ENCODE data around the gene KHNYN. TPM values are rescaled to one million over a fixed set of nuclear protein-coding genes. Genes with fewer than 3 reads are reported as not detected.

KHNYN gene
- total RNA-seq, 1 experiment from 2014 or later: 53.4 TPM

DNA sequence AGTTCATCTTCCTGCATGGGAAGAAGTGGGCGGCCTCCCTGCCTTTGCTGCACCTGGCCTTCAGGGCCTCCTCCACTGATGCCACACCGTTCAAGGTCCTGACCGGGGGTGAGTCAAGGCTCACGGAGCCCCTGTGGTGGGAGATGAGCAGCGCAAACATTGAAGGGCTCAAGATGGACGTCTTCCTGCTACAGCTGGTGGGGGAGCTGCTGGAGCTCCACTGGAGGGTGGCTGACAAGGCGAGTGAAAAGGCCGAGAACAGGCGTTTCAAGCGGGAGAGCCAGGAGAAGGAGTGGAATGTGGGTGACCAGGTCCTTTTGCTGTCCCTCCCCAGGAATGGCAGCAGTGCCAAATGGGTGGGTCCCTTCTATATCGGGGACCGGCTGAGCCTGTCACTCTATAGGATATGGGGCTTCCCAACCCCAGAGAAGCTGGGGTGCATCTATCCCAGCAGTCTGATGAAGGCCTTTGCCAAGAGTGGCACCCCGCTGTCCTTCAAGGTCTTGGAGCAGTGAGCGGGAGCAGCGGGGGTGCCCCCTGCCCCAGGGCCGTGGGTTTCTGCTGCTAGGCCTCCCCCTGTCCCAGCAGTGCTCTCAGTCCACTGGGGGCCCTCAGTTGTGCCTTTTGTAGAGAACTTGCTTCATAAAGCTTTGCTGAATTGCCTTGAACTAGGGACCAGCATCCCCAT, 12.7 kb upstream of the KHNYN start:
- intact Hi-C loops (cut with micrococcal nuclease; ENCODE audit: unreplicated experiment): no loop called here
- no TSS peak for BruUV-seq (replicated peaks)
- no peak overlapping the region for H3K27ac ChIP-seq
- ChIA-PET CTCF (interaction anchor here (0.6 kb wide), 1 partner anchor 935 kb away, joined by 6 read pairs; no protein-coding TSS in a partner anchor), POLR2A (ENCODE audit: unreplicated experiment) (no interaction called here)
- no peak for DNase-seq
- H3K4me2 ChIP-seq: no peak overlapping the region
- no peaks in the 10 kb centered on the region for H3K79me2 ChIP-seq (ENCODE audit: low read depth)
- H4K20me1 ChIP-seq (ENCODE audit: insufficient read depth): no peaks in the 10 kb centered on the region
- H3K4me3 ChIP-seq: no peak overlapping the region
- H3K36me3 ChIP-seq (ENCODE audit: low read depth): no peaks in the 10 kb centered on the region
- H3K4me1 ChIP-seq (replicated peaks; ENCODE audit: insufficient read depth): no peaks in the 10 kb centered on the region
- no peaks in the 10 kb centered on the region for H3K9me2 ChIP-seq (ENCODE audit: insufficient read depth)
- H3K27me3 ChIP-seq (ENCODE audit: insufficient read depth, low read depth): no peaks in the 10 kb centered on the region
- no peak overlapping the region for H2AFZ ChIP-seq
- no peaks in the 10 kb centered on the region for H3F3A ChIP-seq (ENCODE audit: insufficient read depth, low read depth)
- no peaks in the 10 kb centered on the region for H3K9me3 ChIP-seq (ENCODE audit: insufficient read depth, low read depth)
- TF ChIP-seq, protein P1, sequence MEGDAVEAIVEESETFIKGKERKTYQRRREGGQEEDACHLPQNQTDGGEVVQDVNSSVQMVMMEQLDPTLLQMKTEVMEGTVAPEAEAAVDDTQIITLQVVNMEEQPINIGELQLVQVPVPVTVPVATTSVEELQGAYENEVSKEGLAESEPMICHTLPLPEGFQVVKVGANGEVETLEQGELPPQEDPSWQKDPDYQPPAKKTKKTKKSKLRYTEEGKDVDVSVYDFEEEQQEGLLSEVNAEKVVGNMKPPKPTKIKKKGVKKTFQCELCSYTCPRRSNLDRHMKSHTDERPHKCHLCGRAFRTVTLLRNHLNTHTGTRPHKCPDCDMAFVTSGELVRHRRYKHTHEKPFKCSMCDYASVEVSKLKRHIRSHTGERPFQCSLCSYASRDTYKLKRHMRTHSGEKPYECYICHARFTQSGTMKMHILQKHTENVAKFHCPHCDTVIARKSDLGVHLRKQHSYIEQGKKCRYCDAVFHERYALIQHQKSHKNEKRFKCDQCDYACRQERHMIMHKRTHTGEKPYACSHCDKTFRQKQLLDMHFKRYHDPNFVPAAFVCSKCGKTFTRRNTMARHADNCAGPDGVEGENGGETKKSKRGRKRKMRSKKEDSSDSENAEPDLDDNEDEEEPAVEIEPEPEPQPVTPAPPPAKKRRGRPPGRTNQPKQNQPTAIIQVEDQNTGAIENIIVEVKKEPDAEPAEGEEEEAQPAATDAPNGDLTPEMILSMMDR (conservative IDR thresholded peaks at IDR 0.05): no peak
- TF ChIP-seq EZH2 (IDR thresholded peaks at IDR 0.05; ENCODE audit: low read depth): no peak

DNA sequence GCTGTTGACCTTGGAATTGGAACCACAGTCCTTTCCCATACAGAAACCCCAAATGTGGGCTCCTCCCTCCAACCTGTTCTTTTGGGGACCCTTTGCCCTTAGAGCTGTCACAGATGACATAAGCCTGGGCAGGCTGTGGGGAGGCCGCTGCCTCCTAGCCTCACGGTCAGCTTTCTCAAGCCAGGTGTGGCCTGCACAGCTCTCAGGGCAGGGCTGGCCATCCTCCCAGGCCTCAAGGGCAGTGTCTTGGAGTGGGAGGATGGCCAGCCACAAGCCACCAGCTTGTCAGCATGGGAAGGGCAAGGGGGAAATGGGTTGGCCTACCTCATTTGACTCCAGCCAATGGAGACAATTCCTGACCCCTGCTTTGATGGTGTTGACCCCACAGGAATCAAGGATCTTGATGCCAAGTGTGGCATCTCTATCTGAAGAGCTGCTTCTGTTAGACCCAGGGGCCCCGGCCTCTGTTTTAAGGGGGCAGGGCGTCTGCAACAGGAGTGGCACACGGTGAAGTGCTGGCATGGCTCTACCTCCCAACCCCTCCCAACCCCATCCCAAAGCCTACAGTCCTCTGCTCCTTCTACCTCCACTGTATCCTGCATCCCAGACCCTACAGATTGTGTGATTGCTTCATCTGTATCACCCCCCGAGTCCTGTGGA, 11.8 kb upstream of the KHNYN start:
- H3K79me2 ChIP-seq (ENCODE audit: low read depth): no peaks in the 10 kb centered on the region
- no peaks in the 10 kb centered on the region; the same call in 1 of the 2 replicates for H3K4me1 ChIP-seq (replicated peaks; ENCODE audit: insufficient read depth)
- no peaks in the 10 kb centered on the region for H4K20me1 ChIP-seq (ENCODE audit: insufficient read depth)
- H3K9me2 ChIP-seq (ENCODE audit: insufficient read depth): no peaks in the 10 kb centered on the region
- CTCF ChIA-PET: interaction anchor here (0.6 to 1.3 kb wide), 2 partner anchors 14 to 934 kb away, joined by 3 to 6 read pairs; no protein-coding TSS in a partner anchor
- no peak overlapping the region for H2AFZ ChIP-seq
- DNase-seq: no peak
- intact Hi-C loops (cut with micrococcal nuclease; ENCODE audit: unreplicated experiment): no loop called here
- H3K27me3 ChIP-seq (ENCODE audit: insufficient read depth, low read depth): no peaks in the 10 kb centered on the region
- H3K4me2 ChIP-seq: no peak overlapping the region
- no peaks in the 10 kb centered on the region for H3F3A ChIP-seq (ENCODE audit: insufficient read depth, low read depth)
- no peak overlapping the region for H3K4me3 ChIP-seq
- no peaks in the 10 kb centered on the region for H3K9me3 ChIP-seq (ENCODE audit: insufficient read depth, low read depth)
- no peak for TF ChIP-seq EZH2 (IDR thresholded peaks at IDR 0.05; ENCODE audit: low read depth)
- TF ChIP-seq, protein P1 (conservative IDR thresholded peaks at IDR 0.05): no peak
- H3K36me3 ChIP-seq (ENCODE audit: low read depth): no peaks in the 10 kb centered on the region
- no TSS peak for BruUV-seq (replicated peaks)
- H3K27ac ChIP-seq: no peak overlapping the region
- POLR2A ChIA-PET (ENCODE audit: unreplicated experiment): no interaction called here

DNA sequence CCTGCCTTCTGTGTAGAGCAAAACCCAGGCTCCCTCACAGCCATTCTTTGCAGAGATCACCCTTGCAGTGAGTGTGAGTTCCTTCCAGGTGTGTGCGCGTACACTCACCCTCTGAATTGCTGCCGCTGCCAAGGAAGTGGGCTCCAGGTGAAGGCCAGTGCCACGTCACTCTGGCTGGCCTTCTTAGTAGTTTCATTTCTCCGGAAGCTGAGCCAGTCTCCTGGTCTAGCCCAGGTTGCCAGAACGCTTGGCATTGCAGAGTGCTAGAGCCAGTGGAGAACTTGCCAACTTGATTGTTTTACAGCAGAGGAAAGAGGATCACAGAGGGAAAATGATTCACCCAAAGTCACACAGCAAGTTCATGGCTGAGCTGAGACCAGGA, 11.3 kb upstream of the KHNYN start:
- ChIA-PET POLR2A (ENCODE audit: unreplicated experiment) (no interaction called here), CTCF (interaction anchor here (0.6 to 1.3 kb wide), 2 partner anchors 13 to 1306 kb away, joined by 3 to 18 read pairs; no protein-coding TSS in a partner anchor)
- Histone ChIP-seq H3K9me2 (ENCODE audit: insufficient read depth) (no peaks in the 10 kb centered on the region), H3K27me3 (ENCODE audit: insufficient read depth, low read depth) (no peaks in the 10 kb centered on the region), H2AFZ (no peak overlapping the region), H3F3A (ENCODE audit: insufficient read depth, low read depth) (no peaks in the 10 kb centered on the region), H4K20me1 (ENCODE audit: insufficient read depth) (no peaks in the 10 kb centered on the region), H3K4me3 (no peak overlapping the region), H3K4me1 (replicated peaks; ENCODE audit: insufficient read depth) (no peaks in the 10 kb centered on the region; the same call in 1 of the 2 replicates), H3K4me2 (no peak overlapping the region), H3K36me3 (ENCODE audit: low read depth) (no peaks in the 10 kb centered on the region), H3K79me2 (ENCODE audit: low read depth) (no peaks in the 10 kb centered on the region), H3K9me3 (ENCODE audit: insufficient read depth, low read depth) (no peaks in the 10 kb centered on the region), H3K27ac (no peak overlapping the region)
- intact Hi-C loops (cut with micrococcal nuclease; ENCODE audit: unreplicated experiment): no loop called here
- peak; percentile 37 to 60 for DNase-seq
- BruUV-seq (replicated peaks): no TSS peak
- no peak for TF ChIP-seq EZH2 (IDR thresholded peaks at IDR 0.05; ENCODE audit: low read depth)
